NT2/D1 (cell line): ENCODE results near the gene PTPRN2.

ENCODE experiments used
- SUZ12 ChIP-seq: IDR thresholded peaks from 2 replicates; pipeline ENCODE4 v1.6.1; 2011; ENCODE audit not compliant: insufficient read length, insufficient read depth; ENCODE audit errors: extremely low read depth
- YY1 ChIP-seq: IDR thresholded peaks from 2 replicates; pipeline ENCODE4 v1.6.1; 2011; ENCODE audit not compliant: insufficient read length, insufficient read depth
- ZNF274 ChIP-seq: IDR thresholded peaks from 2 replicates; pipeline ENCODE4 v1.6.1; 2011; ENCODE audit warnings: mild to moderate bottlenecking, low read depth, low read length

- no peak for TF ChIP-seq YY1
- TF ChIP-seq SUZ12, result no peak
- no peak for TF ChIP-seq ZNF274
Observed at GRCh38 chr7:157602581-157602980, 985.0 kb downstream of the PTPRN2 start.
